Thyroid gland (tissue), 4 donors: ENCODE measurements around the gene WWC2.

Experiments used
- CTCF ChIP-seq, 6 experiments: fragments of 200-600 bp in 3 of 6; fragments of 450-650 bp in 3 of 6; sonication (generic) in 3 of 6; IDR thresholded peaks; one replicate each; pipeline ENCODE4 v1.5.1; 2016 to 2019; ENCODE audit warnings: antibody characterized with exemption in 6 of 6, mild to moderate bottlenecking in 2 of 6, inconsistent platforms in 1 of 6, moderate library complexity in 1 of 6
- POLR2A ChIP-seq, 2 donors: fragments of 450-650 bp; IDR thresholded peaks; one replicate each; pipeline ENCODE4 v1.6.1; 2017; ENCODE audit warnings: antibody characterized with exemption in 2 of 2, mild to moderate bottlenecking in 2 of 2, moderate library complexity in 1 of 2

GRCh38 chr4:183139058-183139750 is 40.1 kb downstream of the WWC2 start:
- TF ChIP-seq CTCF (IDR thresholded peaks at IDR 0.05) (no peak), POLR2A (IDR thresholded peaks at IDR 0.05) (no peak)
